ENCODE measurements around the gene AIRE.

GRCh38 chr21:44315691-44316203 lies 30.1 kb downstream of the AIRE start:
- TF ChIP-seq, protein P1, sequence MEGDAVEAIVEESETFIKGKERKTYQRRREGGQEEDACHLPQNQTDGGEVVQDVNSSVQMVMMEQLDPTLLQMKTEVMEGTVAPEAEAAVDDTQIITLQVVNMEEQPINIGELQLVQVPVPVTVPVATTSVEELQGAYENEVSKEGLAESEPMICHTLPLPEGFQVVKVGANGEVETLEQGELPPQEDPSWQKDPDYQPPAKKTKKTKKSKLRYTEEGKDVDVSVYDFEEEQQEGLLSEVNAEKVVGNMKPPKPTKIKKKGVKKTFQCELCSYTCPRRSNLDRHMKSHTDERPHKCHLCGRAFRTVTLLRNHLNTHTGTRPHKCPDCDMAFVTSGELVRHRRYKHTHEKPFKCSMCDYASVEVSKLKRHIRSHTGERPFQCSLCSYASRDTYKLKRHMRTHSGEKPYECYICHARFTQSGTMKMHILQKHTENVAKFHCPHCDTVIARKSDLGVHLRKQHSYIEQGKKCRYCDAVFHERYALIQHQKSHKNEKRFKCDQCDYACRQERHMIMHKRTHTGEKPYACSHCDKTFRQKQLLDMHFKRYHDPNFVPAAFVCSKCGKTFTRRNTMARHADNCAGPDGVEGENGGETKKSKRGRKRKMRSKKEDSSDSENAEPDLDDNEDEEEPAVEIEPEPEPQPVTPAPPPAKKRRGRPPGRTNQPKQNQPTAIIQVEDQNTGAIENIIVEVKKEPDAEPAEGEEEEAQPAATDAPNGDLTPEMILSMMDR (IDR thresholded peaks at IDR 0.05), result no peak
- no peak for TF ChIP-seq POLR2A (IDR thresholded peaks at IDR 0.05)
